ENCODE measurements around the gene CACNA1E. TPM values are rescaled to one million over a fixed set of nuclear protein-coding genes. Genes with fewer than 3 reads are reported as not detected.

Gene CACNA1E
- total RNA-seq, 2 experiments from 2014 or later = not detected

- ChIA-PET CTCF (ENCODE audit: unreplicated experiment) (no interaction called here), POLR2A (interaction anchor here (1.7 kb wide), 1 partner anchor 9 kb away, joined by 6 read pairs; no protein-coding TSS in a partner anchor)
- no TSS peak for BruUV-seq (replicated peaks)
- Histone ChIP-seq H3K4me1 (ENCODE audit: insufficient read depth, low read length, poor library complexity, severe bottlenecking) (no peaks in the 10 kb centered on the region), H3K4me2 (ENCODE audit: low read length) (no peak overlapping the region), H3K9me3 (ENCODE audit: low read length) (no peaks in the 10 kb centered on the region), H3K9me2 (ENCODE audit: insufficient read depth, low read length) (no peaks in the 10 kb centered on the region), H3K4me3 (ENCODE audit: low read depth, low read length, poor library complexity, severe bottlenecking) (no peak overlapping the region), H2AFZ (ENCODE audit: low read length) (no peak overlapping the region), H3K79me2 (ENCODE audit: insufficient read depth, low read depth, low read length) (no peaks in the 10 kb centered on the region), H3K36me3 (ENCODE audit: insufficient read depth, low read length) (no peaks in the 10 kb centered on the region), H3K27ac (ENCODE audit: low read depth, low read length, poor library complexity, severe bottlenecking) (no peak overlapping the region), H4K20me1 (ENCODE audit: insufficient read depth, low read length) (no peaks in the 10 kb centered on the region)
- intact Hi-C loops (cut with micrococcal nuclease; ENCODE audit: unreplicated experiment) = no loop called here
- TF ChIP-seq EZH2phosphoT487 (IDR thresholded peaks at IDR 0.05; ENCODE audit: borderline replicate concordance, low read depth, low read length) = no peak
- TF ChIP-seq CTCF (conservative IDR thresholded peaks at IDR 0.05; ENCODE audit: low read length) = no peak
- DNase-seq (ENCODE audit: low spot score) = no peak
Observed at GRCh38 chr1:181791721-181792120, 308.4 kb downstream of the CACNA1E start.

DNA sequence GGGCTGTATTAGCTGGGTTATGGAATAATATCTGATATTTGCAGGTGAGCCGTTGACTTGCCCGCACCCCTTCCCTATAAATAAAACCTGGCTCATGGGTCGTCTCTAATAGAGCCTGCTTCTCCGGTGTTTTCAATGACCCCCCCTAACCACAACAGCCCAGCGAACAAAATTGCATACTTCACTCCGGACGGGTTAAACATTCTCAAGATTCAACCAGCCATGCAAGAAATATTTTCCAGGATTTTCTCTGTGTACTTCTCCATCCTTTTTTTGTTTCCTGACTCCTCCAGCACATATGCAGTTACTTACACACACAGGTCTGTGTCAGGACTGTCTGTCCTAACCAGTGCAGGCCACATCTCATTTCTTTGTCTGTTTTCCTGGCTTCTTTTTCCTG lies 310.5 kb downstream of the CACNA1E start:
- no TSS peak for BruUV-seq (replicated peaks)
- Histone ChIP-seq H3K9me2 (ENCODE audit: insufficient read depth, low read length) (no peaks in the 10 kb centered on the region), H3K36me3 (ENCODE audit: insufficient read depth, low read length) (no peaks in the 10 kb centered on the region), H4K20me1 (ENCODE audit: insufficient read depth, low read length) (no peaks in the 10 kb centered on the region), H2AFZ (ENCODE audit: low read length) (no peak overlapping the region), H3K27ac (ENCODE audit: low read depth, low read length, poor library complexity, severe bottlenecking) (no peak overlapping the region), H3K9me3 (ENCODE audit: low read length) (no peaks in the 10 kb centered on the region), H3K4me2 (ENCODE audit: low read length) (no peak overlapping the region), H3K4me3 (ENCODE audit: low read depth, low read length, poor library complexity, severe bottlenecking) (no peak overlapping the region), H3K4me1 (ENCODE audit: insufficient read depth, low read length, poor library complexity, severe bottlenecking) (no peaks in the 10 kb centered on the region), H3K79me2 (ENCODE audit: insufficient read depth, low read depth, low read length) (no peaks in the 10 kb centered on the region)
- ChIA-PET CTCF (ENCODE audit: unreplicated experiment) (no interaction called here), POLR2A (no interaction called here)
- intact Hi-C loops (cut with micrococcal nuclease; ENCODE audit: unreplicated experiment) = no loop called here
- TF ChIP-seq CTCF (conservative IDR thresholded peaks at IDR 0.05; ENCODE audit: low read length) = no peak
- TF ChIP-seq EZH2phosphoT487 (IDR thresholded peaks at IDR 0.05; ENCODE audit: borderline replicate concordance, low read depth, low read length) = no peak
- no peak for DNase-seq (ENCODE audit: low spot score)

DNA sequence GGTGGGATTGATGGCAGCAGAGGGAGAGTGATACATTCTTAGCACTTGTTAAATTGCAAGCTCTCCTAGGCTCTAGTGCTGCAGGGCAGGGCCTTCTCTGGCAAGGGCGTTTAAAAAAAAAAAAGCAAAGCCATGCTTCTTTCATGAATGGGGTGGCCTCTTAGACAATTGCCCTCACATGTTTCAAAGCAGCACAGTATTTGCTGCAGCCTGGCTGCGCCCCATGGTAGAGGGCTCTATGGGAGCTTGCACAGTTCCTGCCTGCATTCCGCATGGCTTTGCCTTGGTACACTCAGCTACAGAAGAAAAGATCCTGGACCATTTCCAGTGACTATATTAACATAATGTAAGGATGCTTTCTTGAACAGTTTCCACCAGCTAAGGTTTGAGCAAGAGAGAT lies 311.0 kb downstream of the CACNA1E start:
- no peak overlapping the region for H3K27ac ChIP-seq (ENCODE audit: low read depth, low read length, poor library complexity, severe bottlenecking)
- no peaks in the 10 kb centered on the region for H3K36me3 ChIP-seq (ENCODE audit: insufficient read depth, low read length)
- no peak for TF ChIP-seq CTCF (conservative IDR thresholded peaks at IDR 0.05; ENCODE audit: low read length)
- no peak for TF ChIP-seq EZH2phosphoT487 (IDR thresholded peaks at IDR 0.05; ENCODE audit: borderline replicate concordance, low read depth, low read length)
- intact Hi-C loops (cut with micrococcal nuclease; ENCODE audit: unreplicated experiment) = no loop called here
- H3K9me3 ChIP-seq (ENCODE audit: low read length) = no peaks in the 10 kb centered on the region
- H3K4me1 ChIP-seq (ENCODE audit: insufficient read depth, low read length, poor library complexity, severe bottlenecking) = no peaks in the 10 kb centered on the region
- BruUV-seq (replicated peaks) = no TSS peak
- no peaks in the 10 kb centered on the region for H4K20me1 ChIP-seq (ENCODE audit: insufficient read depth, low read length)
- no peak overlapping the region for H2AFZ ChIP-seq (ENCODE audit: low read length)
- no peak for DNase-seq (ENCODE audit: low spot score)
- H3K9me2 ChIP-seq (ENCODE audit: insufficient read depth, low read length) = no peaks in the 10 kb centered on the region
- H3K4me2 ChIP-seq (ENCODE audit: low read length) = no peak overlapping the region
- no peak overlapping the region for H3K4me3 ChIP-seq (ENCODE audit: low read depth, low read length, poor library complexity, severe bottlenecking)
- ChIA-PET POLR2A (no interaction called here), CTCF (ENCODE audit: unreplicated experiment) (no interaction called here)
- no peaks in the 10 kb centered on the region for H3K79me2 ChIP-seq (ENCODE audit: insufficient read depth, low read depth, low read length)

Measured in OCI-LY7 (cell line).